Measurements from ENCODE around the gene BTBD2.

- no peak for TF ChIP-seq EP300 (conservative IDR thresholded peaks at IDR 0.05; ENCODE audit: poor library complexity, severe bottlenecking)
- TF ChIP-seq, protein P1, sequence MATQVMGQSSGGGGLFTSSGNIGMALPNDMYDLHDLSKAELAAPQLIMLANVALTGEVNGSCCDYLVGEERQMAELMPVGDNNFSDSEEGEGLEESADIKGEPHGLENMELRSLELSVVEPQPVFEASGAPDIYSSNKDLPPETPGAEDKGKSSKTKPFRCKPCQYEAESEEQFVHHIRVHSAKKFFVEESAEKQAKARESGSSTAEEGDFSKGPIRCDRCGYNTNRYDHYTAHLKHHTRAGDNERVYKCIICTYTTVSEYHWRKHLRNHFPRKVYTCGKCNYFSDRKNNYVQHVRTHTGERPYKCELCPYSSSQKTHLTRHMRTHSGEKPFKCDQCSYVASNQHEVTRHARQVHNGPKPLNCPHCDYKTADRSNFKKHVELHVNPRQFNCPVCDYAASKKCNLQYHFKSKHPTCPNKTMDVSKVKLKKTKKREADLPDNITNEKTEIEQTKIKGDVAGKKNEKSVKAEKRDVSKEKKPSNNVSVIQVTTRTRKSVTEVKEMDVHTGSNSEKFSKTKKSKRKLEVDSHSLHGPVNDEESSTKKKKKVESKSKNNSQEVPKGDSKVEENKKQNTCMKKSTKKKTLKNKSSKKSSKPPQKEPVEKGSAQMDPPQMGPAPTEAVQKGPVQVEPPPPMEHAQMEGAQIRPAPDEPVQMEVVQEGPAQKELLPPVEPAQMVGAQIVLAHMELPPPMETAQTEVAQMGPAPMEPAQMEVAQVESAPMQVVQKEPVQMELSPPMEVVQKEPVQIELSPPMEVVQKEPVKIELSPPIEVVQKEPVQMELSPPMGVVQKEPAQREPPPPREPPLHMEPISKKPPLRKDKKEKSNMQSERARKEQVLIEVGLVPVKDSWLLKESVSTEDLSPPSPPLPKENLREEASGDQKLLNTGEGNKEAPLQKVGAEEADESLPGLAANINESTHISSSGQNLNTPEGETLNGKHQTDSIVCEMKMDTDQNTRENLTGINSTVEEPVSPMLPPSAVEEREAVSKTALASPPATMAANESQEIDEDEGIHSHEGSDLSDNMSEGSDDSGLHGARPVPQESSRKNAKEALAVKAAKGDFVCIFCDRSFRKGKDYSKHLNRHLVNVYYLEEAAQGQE (IDR thresholded peaks at IDR 0.05; ENCODE audit: borderline replicate concordance), result no peak
- TF ChIP-seq RAD21 (conservative IDR thresholded peaks at IDR 0.05), result no peak
Observed at GRCh38 chr19:2041433-2041682, 25.8 kb upstream of the BTBD2 start.

Data from neural cell (in vitro differentiated cells).